ENCODE data around the gene CD101.
A peak's percentile ranks its signal among the peaks of the same experiment; 100 is the strongest.

CD101 gene

DNA sequence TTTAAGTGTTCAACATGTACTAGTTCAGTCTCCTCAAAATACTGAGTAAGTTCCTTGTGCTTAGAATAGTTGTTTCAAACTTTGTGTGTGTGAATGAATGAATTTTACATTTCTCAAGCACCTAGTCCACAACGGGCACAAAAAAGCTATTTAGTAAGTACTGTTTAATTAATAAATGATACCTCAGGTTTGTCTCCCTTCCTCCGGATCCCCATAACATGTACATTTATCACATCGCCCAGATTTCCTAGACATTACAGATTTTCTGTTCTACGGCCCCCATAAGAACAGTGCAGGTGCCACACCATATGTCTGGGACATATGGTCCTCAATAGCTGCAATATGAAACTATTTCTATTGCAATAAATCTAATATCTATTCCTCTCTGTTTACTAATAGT, 57.2 kb downstream of the CD101 start:
- H3K4me1 ChIP-seq, result no peaks in the 10 kb centered on the region
- no peaks in the 10 kb centered on the region for H3K36me3 ChIP-seq (ENCODE audit: control insufficient read depth, insufficient read depth, low read length)
- H3K4me2 ChIP-seq (ENCODE audit: low read length), result peak overlapping the region; percentile 97
- TF ChIP-seq, protein P1, sequence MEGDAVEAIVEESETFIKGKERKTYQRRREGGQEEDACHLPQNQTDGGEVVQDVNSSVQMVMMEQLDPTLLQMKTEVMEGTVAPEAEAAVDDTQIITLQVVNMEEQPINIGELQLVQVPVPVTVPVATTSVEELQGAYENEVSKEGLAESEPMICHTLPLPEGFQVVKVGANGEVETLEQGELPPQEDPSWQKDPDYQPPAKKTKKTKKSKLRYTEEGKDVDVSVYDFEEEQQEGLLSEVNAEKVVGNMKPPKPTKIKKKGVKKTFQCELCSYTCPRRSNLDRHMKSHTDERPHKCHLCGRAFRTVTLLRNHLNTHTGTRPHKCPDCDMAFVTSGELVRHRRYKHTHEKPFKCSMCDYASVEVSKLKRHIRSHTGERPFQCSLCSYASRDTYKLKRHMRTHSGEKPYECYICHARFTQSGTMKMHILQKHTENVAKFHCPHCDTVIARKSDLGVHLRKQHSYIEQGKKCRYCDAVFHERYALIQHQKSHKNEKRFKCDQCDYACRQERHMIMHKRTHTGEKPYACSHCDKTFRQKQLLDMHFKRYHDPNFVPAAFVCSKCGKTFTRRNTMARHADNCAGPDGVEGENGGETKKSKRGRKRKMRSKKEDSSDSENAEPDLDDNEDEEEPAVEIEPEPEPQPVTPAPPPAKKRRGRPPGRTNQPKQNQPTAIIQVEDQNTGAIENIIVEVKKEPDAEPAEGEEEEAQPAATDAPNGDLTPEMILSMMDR (IDR thresholded peaks at IDR 0.05), result no peak
- H3K27me3 ChIP-seq (ENCODE audit: control insufficient read depth, insufficient read depth, low read length), result no peaks in the 10 kb centered on the region
- H2AFZ ChIP-seq, result peak overlapping the region; percentile 96
- no peak overlapping the region for H3K27ac ChIP-seq
- H3K9ac ChIP-seq, result no peak overlapping the region
- no peaks in the 10 kb centered on the region for H3K79me2 ChIP-seq
- H3K4me3 ChIP-seq (ENCODE audit: low read depth, low read length), result peak overlapping the region; percentile 93
- H3K9me3 ChIP-seq (ENCODE audit: control insufficient read depth, low read length), result no peaks in the 10 kb centered on the region

DNA sequence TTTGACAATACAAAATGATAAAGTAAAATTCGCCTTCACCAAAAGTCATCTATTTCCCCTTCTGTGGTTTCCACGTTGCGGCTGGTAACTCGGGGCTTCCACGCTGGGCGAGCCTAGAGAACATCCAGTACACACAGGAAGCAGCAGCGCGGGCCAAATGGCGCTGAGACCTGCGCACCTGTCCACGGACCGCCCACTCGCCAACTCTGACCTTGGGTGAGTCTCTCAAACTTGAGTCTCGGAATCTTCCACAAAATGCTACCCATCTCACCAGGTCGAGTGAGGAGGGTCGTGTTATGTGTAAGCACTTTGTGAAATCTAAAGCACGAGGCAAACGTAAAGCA, 57.7 kb downstream of the CD101 start:
- no peak overlapping the region for H3K9ac ChIP-seq
- TF ChIP-seq, protein P1 (IDR thresholded peaks at IDR 0.05), result peak; percentile 2
- H3K4me3 ChIP-seq (ENCODE audit: low read depth, low read length), result peak overlapping the region; percentile 93
- peak overlapping the region; percentile 97 for H3K4me2 ChIP-seq (ENCODE audit: low read length)
- H3K4me1 ChIP-seq, result no peaks in the 10 kb centered on the region
- H3K79me2 ChIP-seq, result no peaks in the 10 kb centered on the region
- no peaks in the 10 kb centered on the region for H3K9me3 ChIP-seq (ENCODE audit: control insufficient read depth, low read length)
- H2AFZ ChIP-seq, result peak overlapping the region; percentile 96
- no peaks in the 10 kb centered on the region for H3K27me3 ChIP-seq (ENCODE audit: control insufficient read depth, insufficient read depth, low read length)
- peak overlapping the region; percentile 59 for H3K27ac ChIP-seq
- no peaks in the 10 kb centered on the region for H3K36me3 ChIP-seq (ENCODE audit: control insufficient read depth, insufficient read depth, low read length)

DNA sequence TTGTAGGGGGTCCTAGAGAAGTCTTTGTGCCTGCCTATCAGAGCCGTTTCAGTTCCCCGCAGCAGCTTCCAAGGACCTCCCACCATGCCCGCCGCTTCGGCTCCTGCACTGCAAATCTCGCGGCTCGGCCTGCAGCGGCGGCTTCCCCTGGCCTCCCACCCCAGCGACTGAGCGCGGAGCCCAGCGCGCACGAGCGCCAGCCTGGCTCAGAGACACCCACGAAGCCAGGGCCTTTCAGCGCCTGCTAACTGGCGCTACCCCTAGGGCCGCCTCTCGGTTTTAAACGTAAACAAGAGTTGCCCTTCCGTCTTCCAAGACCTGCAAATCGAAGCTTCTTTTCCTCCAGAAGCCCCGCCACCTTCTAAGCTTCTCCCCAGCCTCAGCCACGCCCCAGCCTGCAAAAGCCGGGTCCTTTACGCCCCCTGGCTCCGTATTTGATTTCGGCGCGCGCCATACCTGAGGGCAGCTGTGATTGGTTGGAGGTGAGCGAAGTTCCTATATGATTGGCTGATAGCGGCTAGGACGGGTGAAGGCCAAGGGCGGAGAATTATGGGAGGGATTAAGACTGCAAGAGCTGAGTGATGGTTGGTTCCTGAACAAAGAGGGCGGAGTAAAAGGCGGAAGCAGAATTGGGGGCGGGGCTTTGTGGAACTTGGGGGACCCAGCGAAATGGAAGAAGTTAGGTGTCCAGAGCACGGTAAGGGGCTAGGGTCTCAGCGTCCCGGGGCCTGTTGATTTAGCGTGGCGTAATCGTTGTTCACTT, 58.3 kb downstream of the CD101 start, which contains the start of gene TTF2:
Gene TTF2 (plus strand): TSS at position 649 of the 763 bp plus-strand sequence. CDS start 21 bp downstream, at position 670.
- Histone ChIP-seq H3K79me2 (no peaks in the 10 kb centered on the region), H3K27ac (peak within 1 kb of the TSS; percentile 59), H3K36me3 (ENCODE audit: control insufficient read depth, insufficient read depth, low read length) (no peaks in the 10 kb centered on the region), H3K9me3 (ENCODE audit: control insufficient read depth, low read length) (no peaks in the 10 kb centered on the region), H3K27me3 (ENCODE audit: control insufficient read depth, insufficient read depth, low read length) (no peaks in the 10 kb centered on the region), H3K4me3 (ENCODE audit: low read depth, low read length) (peak within 1 kb of the TSS; percentile 93), H3K4me2 (ENCODE audit: low read length) (peak within 1 kb of the TSS; percentile 97), H2AFZ (peak within 1 kb of the TSS; percentile 96), H3K4me1 (no peaks in the 10 kb centered on the region), H3K9ac (no peak within 1 kb of the TSS)
- TF ChIP-seq, protein P1 (IDR thresholded peaks at IDR 0.05), result peak; percentile 8

DNA sequence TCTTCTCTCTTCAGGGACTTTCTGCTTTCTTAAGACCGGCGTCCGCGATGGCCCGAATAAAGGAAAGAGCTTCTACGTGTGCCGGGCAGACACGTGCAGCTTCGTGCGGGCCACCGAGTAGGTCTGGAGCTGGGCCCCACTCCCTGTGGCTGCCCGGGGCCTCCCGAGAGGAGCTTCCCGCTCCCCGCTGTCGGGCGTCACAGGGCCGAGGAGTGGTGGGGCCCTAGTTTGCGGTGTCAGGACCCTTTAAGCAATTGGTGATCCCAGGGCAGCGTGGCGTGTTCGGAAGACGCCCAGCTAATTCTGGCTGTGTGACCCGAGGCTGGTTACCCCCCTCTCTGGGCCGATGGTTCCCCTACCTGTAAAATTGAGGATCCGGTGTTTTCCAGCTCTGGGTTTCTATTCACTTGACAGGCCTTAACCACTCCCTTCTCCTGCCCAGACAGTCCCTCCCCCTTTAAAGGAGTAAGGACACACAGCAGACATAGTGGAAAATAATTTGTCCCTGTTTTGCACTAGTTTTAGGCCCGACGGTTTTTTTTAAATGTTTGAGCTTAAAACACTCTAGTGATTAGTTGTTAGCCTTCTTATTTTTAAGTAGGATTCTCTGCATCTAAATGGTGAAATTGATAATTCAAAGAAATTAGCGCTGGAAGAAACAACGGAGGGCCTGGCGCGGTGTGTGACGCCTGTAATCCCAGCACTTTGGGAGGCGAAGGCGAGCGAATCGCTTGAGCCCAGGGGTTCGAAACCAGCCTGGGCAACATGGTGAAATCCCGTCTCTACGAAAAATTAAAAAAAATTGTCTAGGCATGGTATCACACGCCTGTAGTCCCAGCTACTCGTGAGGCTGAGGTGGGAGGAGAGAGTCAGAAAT, 59.1 kb downstream of the CD101 start:
- H2AFZ ChIP-seq, result peak overlapping the region; percentile 96
- H3K4me2 ChIP-seq (ENCODE audit: low read length), result peak overlapping the region; percentile 97
- peak overlapping the region; percentile 27 for H3K27ac ChIP-seq
- peak overlapping the region; percentile 93 for H3K4me3 ChIP-seq (ENCODE audit: low read depth, low read length)
- H3K9ac ChIP-seq, result no peak overlapping the region
- H3K4me1 ChIP-seq, result no peaks in the 10 kb centered on the region
- H3K79me2 ChIP-seq, result no peaks in the 10 kb centered on the region
- H3K36me3 ChIP-seq (ENCODE audit: control insufficient read depth, insufficient read depth, low read length), result no peaks in the 10 kb centered on the region
- TF ChIP-seq, protein P1 (IDR thresholded peaks at IDR 0.05), result no peak
- H3K9me3 ChIP-seq (ENCODE audit: control insufficient read depth, low read length), result no peaks in the 10 kb centered on the region
- no peaks in the 10 kb centered on the region for H3K27me3 ChIP-seq (ENCODE audit: control insufficient read depth, insufficient read depth, low read length)
